HepG2 (cell line): ENCODE measurements around the gene FILIP1. TPM values are rescaled to one million over a fixed set of nuclear protein-coding genes. Genes with fewer than 3 reads are reported as not detected.

Experiments used
- BCL6 ChIP-seq: IDR thresholded peaks from 2 replicates; pipeline ENCODE4 v1.6.1; 2016; ENCODE audit warnings: missing genetic modification reagents, missing compliant biosample characterization
- BRF2 ChIP-seq: sonication (generic); formaldehyde crosslinking; IDR thresholded peaks from 2 replicates; pipeline ENCODE4 v1.8.1; 2022; ENCODE audit warnings: mild to moderate bottlenecking, missing genetic modification reagents
- HIVEP1 ChIP-seq: sonication (generic); formaldehyde crosslinking; IDR thresholded peaks from 2 replicates; pipeline ENCODE4 v1.4.0; 2020; ENCODE audit warnings: mild to moderate bottlenecking, missing genetic modification reagents
- MYC ChIP-seq: sonication (generic); formaldehyde crosslinking; IDR thresholded peaks from 2 replicates; pipeline ENCODE4 v1.9.0; 2021; ENCODE audit warnings: missing genetic modification reagents, borderline replicate concordance
- MZF1 ChIP-seq: sonication (generic); formaldehyde crosslinking; IDR thresholded peaks from 2 replicates; pipeline ENCODE4 v1.8.1; 2023; ENCODE audit warnings: mild to moderate bottlenecking, missing genetic modification reagents, borderline replicate concordance
- REL ChIP-seq: sonication (generic); formaldehyde crosslinking; conservative IDR thresholded peaks from 2 replicates; pipeline ENCODE4 v1.8.0; 2022; ENCODE audit warnings: mild to moderate bottlenecking, missing genetic modification reagents, moderate library complexity
- RNF2 ChIP-seq: fragments of 450-650 bp; conservative IDR thresholded peaks from 2 replicates; pipeline ENCODE4 v1.6.1; 2016; ENCODE audit warnings: low read depth
- SNRNP70 ChIP-seq: fragments of 200-400 bp; formaldehyde crosslinking; IDR thresholded peaks from 2 replicates; pipeline ENCODE4 v1.6.1; 2017; ENCODE audit warnings: mild to moderate bottlenecking, low read depth, low read length, moderate library complexity
- SUZ12 ChIP-seq: fragments of 150-350 bp; IDR thresholded peaks from 2 replicates; pipeline ENCODE4 v1.6.1; 2014; ENCODE audit warnings: low read depth, low read length
- TAF15 ChIP-seq: fragments of 200-400 bp; formaldehyde crosslinking; IDR thresholded peaks from one replicate; pipeline ENCODE4 v1.6.1; 2018; ENCODE audit warnings: mild to moderate bottlenecking, low read depth, low read length; ENCODE audit not compliant: poor library complexity, severe bottlenecking
- TP53 ChIP-seq: sonication (generic); formaldehyde crosslinking; conservative IDR thresholded peaks from 2 replicates; pipeline ENCODE4 v1.4.0; 2020; ENCODE audit warnings: missing genetic modification reagents
- ZNF333 ChIP-seq: sonication (generic); formaldehyde crosslinking; IDR thresholded peaks from 2 replicates; pipeline ENCODE4 v1.4.0; 2020; ENCODE audit warnings: mild to moderate bottlenecking, missing genetic modification reagents, borderline replicate concordance
- ZNF383 ChIP-seq: sonication (generic); formaldehyde crosslinking; IDR thresholded peaks from 2 replicates; pipeline ENCODE4 v1.4.0; 2020; ENCODE audit warnings: missing genetic modification reagents, mild to moderate bottlenecking, borderline replicate concordance
- ZNF501 ChIP-seq: sonication (generic); formaldehyde crosslinking; IDR thresholded peaks from 2 replicates; pipeline ENCODE4 v1.5.1; 2020; ENCODE audit warnings: mild to moderate bottlenecking, moderate library complexity, missing genetic modification reagents
- ZNF597 ChIP-seq: sonication (generic); formaldehyde crosslinking; IDR thresholded peaks from 2 replicates; pipeline ENCODE4 v1.5.0; 2020; ENCODE audit warnings: missing genetic modification reagents
- ZNF614 ChIP-seq: IDR thresholded peaks from 2 replicates; pipeline ENCODE4 v1.6.1; 2018; ENCODE audit warnings: missing biosample characterization, missing genetic modification reagents, inconsistent platforms, borderline replicate concordance
- ZNF703 ChIP-seq: sonication (generic); formaldehyde crosslinking; IDR thresholded peaks from 2 replicates; pipeline ENCODE4 v1.5.1; 2020; ENCODE audit warnings: missing genetic modification reagents, mild to moderate bottlenecking, moderate library complexity, borderline replicate concordance
- ZNF841 ChIP-seq: sonication (generic); formaldehyde crosslinking; IDR thresholded peaks from 2 replicates; pipeline ENCODE4 v1.8.1; 2023; ENCODE audit warnings: missing genetic modification reagents, borderline replicate concordance
- polyA plus RNA-seq, 8 experiments: library from polyadenylated mRNA; depleted of rRNA in 3 of 8; stranded (reverse) in 7 of 8; unstranded in 1 of 8; fragments of >200 nt; fragmentation: Illumina TruSeq in 4 of 8; extraction: Trizol in 4 of 8; gene quantifications; 2 replicates each; pipeline versions ENCODE4 v1.2.1 to v1.2.3, GENCODE V29; 2011 to 2016; ENCODE audit warnings: low read depth in 4 of 8, missing spikeins in 1 of 8, mixed read lengths in 1 of 8; ENCODE audit not compliant: insufficient read depth in 1 of 8
- total RNA-seq, 5 experiments: library from RNA; depleted of rRNA; stranded (reverse); fragments of >200 nt; fragmentation: Illumina TruSeq; extraction: Trizol; gene quantifications; 2 replicates each; pipeline ENCODE4 v1.2.3, GENCODE V29; 2016; ENCODE audit warnings: low read depth in 1 of 5
- TF ChIP-seq, protein P1 (sequence below): sonication (generic); formaldehyde crosslinking; IDR thresholded peaks from 2 replicates; pipeline ENCODE4 v1.4.0; 2020; ENCODE audit warnings: mild to moderate bottlenecking, missing genetic modification reagents
- TF ChIP-seq, protein P2 (sequence below): sonication (generic); formaldehyde crosslinking; IDR thresholded peaks from one replicate; pipeline ENCODE4 v1.5.1; 2020; ENCODE audit warnings: mild to moderate bottlenecking, missing genetic modification reagents; ENCODE audit errors: not compliant biosample characterization

FILIP1 gene
- total and polyA plus RNA-seq, 2 of the 13 experiments (the other 11 are each of a cell fraction or from before 2014, with no cell fraction given) = not detected

- no peak for TF ChIP-seq ZNF597 (CRISPR knock-in tag)
- TF ChIP-seq SNRNP70 = no peak
- TF ChIP-seq ZNF383 (CRISPR knock-in tag) = no peak
- TF ChIP-seq TP53 (CRISPR knock-in tag) = no peak
- TF ChIP-seq, protein P1, sequence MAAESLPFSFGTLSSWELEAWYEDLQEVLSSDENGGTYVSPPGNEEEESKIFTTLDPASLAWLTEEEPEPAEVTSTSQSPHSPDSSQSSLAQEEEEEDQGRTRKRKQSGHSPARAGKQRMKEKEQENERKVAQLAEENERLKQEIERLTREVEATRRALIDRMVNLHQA (CRISPR knock-in tag) = no peak
- no peak for TF ChIP-seq MYC (CRISPR knock-in tag)
- TF ChIP-seq, protein P2, sequence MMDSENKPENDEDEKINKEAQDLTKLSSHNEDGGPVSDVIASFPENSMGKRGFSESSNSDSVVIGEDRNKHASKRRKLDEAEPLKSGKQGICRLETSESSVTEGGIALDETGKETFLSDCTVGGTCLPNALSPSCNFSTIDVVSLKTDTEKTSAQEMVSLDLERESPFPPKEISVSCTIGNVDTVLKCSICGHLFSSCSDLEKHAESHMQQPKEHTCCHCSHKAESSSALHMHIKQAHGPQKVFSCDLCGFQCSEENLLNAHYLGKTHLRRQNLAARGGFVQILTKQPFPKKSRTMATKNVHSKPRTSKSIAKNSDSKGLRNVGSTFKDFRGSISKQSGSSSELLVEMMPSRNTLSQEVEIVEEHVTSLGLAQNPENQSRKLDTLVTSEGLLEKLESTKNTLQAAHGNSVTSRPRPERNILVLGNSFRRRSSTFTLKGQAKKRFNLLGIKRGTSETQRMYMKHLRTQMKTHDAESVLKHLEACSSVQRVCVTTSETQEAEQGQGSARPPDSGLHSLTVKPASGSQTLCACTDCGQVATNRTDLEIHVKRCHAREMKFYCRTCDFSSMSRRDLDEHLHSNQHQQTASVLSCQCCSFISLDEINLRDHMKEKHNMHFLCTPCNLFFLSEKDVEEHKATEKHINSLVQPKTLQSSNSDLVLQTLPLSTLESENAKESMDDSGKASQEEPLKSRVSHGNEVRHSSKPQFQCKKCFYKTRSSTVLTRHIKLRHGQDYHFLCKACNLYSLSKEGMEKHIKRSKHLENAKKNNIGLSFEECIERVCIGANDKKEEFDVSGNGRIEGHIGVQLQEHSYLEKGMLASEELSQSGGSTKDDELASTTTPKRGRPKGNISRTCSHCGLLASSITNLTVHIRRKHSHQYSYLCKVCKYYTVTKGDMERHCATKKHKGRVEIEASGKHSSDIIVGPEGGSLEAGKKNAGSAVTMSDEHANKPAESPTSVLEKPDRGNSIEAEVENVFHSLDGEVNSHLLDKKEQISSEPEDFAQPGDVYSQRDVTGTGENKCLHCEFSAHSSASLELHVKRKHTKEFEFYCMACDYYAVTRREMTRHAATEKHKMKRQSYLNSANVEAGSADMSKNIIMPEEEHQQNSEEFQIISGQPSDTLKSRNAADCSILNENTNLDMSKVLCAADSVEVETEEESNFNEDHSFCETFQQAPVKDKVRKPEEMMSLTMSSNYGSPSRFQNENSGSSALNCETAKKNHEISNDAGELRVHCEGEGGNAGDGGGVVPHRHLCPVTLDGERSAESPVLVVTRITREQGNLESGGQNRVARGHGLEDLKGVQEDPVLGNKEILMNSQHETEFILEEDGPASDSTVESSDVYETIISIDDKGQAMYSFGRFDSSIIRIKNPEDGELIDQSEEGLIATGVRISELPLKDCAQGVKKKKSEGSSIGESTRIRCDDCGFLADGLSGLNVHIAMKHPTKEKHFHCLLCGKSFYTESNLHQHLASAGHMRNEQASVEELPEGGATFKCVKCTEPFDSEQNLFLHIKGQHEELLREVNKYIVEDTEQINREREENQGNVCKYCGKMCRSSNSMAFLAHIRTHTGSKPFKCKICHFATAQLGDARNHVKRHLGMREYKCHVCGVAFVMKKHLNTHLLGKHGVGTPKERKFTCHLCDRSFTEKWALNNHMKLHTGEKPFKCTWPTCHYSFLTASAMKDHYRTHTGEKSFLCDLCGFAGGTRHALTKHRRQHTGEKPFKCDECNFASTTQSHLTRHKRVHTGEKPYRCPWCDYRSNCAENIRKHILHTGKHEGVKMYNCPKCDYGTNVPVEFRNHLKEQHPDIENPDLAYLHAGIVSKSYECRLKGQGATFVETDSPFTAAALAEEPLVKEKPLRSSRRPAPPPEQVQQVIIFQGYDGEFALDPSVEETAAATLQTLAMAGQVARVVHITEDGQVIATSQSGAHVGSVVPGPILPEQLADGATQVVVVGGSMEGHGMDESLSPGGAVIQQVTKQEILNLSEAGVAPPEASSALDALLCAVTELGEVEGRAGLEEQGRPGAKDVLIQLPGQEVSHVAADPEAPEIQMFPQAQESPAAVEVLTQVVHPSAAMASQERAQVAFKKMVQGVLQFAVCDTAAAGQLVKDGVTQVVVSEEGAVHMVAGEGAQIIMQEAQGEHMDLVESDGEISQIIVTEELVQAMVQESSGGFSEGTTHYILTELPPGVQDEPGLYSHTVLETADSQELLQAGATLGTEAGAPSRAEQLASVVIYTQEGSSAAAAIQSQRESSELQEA (CRISPR knock-in tag) = no peak
- TF ChIP-seq SUZ12 = no peak
- no peak for TF ChIP-seq MZF1
- TF ChIP-seq BRF2 (CRISPR knock-in tag) = no peak
- TF ChIP-seq HIVEP1 = no peak
- 0 out of 2 replicates have a peak, but pooled peaks have one; percentile 44 for TF ChIP-seq RNF2
- TF ChIP-seq REL (CRISPR knock-in tag) = no peak
- TF ChIP-seq BCL6 = peak; percentile 98
- TF ChIP-seq ZNF501 (CRISPR knock-in tag) = no peak
- no peak for TF ChIP-seq ZNF841 (CRISPR knock-in tag)
- no peak for TF ChIP-seq ZNF333
- no peak for TF ChIP-seq TAF15
- TF ChIP-seq ZNF703 (CRISPR knock-in tag) = no peak
- TF ChIP-seq ZNF614 (CRISPR knock-in tag) = peak; percentile 91
Measured at GRCh38 chr6:75524322-75524972, 30.8 kb upstream of the FILIP1 start (continued).
